GM19025 (cell line): ENCODE results near the gene NPRL2.

Experiments used
- ATAC-seq: cut with Tn5 transposase; IDR thresholded peaks from one replicate; pipeline ENCODE4 v1.9.1; 2021; ENCODE audit warnings: mild to moderate bottlenecking, low read depth, moderate library complexity; ENCODE audit not compliant: unreplicated experiment

NPRL2 gene

GRCh38 chr3:50350527-50351322 lies at the start of gene NPRL2, which contains the start of gene CYB561D2:
Gene NPRL2 (minus strand): TSS chr3:50350775. CDS start chr3:50350652, 123 bp downstream.
Gene CYB561D2 (plus strand): TSS chr3:50350862. CDS start chr3:50351434, 572 bp downstream.
- peak; percentile 87 for ATAC-seq

DNA sequence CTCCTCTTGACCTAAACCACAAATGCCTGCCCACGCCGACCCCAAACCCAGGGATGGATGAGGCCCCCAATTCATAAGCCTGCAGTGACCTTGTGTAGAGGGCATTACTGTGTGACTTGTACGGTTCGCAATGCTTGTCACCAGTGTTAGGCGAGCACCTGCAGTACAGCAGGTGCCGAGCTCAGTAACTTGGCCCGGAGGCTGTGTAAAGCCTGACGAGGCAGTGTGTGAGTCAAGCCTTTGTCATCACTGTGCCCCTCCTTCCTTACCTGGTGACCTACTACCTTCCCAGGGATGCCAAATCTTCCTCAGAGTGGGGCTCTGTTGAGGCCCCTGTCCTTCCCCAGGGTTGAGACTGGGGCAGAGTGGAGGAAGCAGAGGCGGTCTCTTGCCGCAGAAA lies 45.9 kb upstream of the NPRL2 start:
- no peak for ATAC-seq

DNA sequence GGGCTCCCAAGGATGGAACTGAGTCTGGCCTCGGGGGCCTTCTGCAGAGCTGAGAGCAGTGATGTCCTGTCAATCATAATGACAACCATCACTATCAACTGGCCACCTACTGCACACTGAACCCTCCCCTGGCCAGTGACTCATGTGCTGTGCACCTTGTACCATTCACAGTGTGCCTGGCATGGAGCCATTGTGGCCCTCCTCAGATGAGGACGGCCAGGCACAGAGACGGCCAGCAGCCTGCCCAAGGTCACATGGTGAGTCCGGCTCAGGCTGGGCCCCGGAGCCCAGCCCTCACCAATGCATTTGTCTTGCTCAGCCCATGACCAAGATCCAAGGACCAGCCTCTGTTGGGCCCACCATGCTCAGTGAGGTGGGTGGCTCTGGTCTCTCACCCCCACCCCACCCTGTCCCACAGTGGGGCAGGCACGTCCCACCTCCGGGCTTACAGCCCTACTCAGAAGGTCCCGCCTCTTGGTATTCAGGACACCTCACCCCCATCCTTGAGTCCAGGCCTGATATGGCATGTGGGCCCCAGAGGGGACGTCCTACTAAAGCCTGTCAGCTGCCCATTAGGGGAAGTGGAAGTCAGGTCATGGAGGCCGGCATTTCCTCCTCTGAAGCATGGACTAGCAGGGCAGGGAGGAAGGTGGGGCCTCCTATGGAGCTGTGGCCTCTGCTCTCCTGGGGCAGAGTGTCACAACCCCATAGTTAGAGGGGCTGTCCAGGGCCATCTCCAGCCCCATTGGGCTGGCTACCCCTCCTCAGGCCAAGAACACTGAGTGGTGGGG lies 44.7 kb upstream of the NPRL2 start:
- ATAC-seq, result no peak

DNA sequence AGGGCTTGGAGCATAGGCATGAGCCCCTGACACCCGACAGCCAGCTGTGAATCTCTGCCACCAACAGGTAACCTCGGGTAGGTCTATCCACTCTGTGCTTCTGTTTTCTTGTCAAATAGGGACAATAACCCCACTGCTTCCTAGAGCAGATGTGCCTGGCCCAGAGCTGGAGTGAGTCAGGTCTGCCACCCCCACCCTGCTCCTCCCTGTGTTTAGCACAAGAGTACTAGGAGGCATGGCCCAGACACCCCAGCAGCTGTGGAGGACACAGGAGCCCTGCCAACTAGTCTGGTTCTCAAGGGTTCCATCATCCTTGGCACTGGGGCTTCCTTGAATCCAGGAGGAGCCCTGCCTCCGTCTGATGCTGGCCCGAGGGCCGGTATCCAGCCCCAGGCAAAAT lies 42.5 kb upstream of the NPRL2 start:
- no peak for ATAC-seq

- no peak for ATAC-seq
These were observed 41.6 kb upstream of the NPRL2 start for GRCh38 chr3:50392101-50392715.

- no peak for ATAC-seq
These were observed 40.1 kb upstream of the NPRL2 start for GRCh38 chr3:50390508-50391224.

DNA sequence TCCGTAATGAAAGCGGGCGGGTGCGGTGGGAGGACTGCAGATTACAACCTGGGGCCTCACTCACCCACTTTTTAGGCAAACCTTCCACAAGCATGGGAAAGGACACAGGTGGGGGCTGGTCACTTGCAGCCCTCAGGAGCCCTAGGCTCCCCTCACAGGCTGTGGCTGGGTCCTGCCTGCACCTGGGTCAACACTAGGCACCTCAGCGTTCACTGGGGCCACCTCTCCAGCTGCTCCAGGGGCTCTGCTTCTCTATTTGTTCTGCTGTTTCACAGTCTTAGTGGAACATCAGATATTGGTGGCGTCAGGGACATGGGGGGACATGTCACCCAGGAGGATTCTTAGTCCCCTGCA lies 38.8 kb upstream of the NPRL2 start:
- ATAC-seq, result no peak

DNA sequence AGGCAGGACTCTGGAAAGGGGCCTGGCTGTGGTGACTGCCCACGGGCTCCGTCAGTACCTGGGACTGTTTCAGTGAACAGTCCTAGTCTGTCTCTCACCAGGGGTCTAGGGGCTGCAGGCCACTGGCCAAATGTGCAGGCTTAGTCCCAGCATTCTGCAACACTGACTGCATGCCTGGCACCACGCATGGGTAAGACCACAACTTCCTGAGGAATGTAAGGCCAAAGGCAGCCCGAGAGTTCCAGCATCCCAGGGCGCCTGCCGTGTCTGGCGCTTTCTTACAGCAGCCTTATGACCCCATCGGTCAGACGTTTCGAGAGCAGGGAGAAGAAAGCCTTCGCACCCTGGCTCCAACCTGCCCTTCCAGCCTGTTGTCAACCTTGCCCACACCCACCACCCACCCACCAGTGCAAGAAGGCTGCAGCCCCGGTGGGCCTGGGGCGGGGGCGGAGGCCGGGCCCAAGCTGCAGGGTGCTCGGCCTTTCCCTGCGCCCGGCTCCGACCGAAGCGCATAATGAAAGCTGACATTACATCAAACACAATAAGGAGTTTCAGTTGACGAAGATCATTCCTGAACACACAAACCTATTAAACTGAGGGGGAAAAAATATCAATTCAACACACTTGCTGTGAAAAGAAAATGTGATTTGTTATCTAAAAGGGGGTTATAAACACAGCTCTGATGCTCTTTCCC lies 38.3 kb upstream of the NPRL2 start:
- ATAC-seq, result no peak

GRCh38 chr3:50388016-50388719 lies 37.6 kb upstream of the NPRL2 start:
- ATAC-seq, result no peak

GRCh38 chr3:50385754-50386153 lies 35.2 kb upstream of the NPRL2 start:
- no peak for ATAC-seq

DNA sequence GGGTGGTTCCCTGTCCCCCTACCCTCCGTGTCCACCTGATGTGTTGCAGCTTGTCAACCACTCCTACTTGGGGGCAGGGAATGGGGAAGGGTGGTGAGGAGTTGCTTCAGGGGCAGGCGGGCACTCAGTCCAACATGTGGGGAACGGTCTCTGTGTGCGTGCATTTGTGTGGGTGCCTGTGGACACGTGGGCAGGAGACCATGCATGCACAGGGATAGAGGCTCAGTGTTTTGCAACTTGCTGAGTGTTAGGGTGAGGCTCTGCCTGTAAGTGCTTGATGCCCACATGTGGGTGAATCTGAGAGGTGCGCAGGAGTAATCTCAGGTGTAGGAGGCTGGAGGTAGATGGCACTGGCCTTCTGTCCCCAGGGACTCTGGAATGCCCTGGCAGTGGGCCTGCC lies 33.2 kb upstream of the NPRL2 start:
- no peak for ATAC-seq

DNA sequence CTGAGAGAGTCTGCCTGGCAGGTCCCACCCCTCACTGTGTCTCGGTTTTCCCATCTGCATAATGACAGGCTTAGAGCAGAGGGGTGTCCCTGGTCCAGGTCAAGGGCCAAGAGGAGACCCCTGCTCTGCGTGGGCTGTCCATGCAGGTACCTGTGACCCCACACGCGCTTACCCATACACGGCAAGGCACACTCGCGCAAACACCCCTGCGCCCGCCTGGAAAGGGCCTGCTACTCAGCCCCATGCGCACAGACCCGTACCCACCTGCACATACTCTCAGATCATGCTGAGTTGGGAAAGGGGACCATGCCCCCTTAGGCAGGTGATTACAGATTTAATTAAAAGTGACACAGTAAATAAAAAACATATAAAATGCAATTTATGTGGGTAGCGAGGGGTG lies 32.1 kb upstream of the NPRL2 start:
- ATAC-seq, result no peak

DNA sequence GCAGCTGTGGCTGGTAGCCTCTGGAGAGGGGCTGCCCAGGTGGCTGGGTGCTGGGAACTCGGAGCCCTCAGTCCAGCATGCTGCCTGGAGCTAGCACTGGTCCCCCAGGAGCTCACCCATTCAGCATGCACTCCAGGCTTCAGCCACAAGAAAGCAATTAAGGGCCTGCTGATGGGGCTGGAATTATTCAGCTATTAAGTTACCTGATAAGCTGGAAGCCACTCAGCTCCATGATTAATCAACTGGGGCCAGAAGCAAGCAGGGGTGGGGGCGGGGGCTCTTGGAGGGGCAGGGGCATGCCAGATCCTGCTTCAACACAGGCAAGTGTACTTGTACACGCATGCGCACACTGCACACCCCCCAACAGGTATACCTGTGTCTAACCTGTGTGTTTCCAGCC lies 30.8 kb upstream of the NPRL2 start:
- ATAC-seq, result no peak

GRCh38 chr3:50380405-50381085 lies 30.0 kb upstream of the NPRL2 start:
- no peak for ATAC-seq

DNA sequence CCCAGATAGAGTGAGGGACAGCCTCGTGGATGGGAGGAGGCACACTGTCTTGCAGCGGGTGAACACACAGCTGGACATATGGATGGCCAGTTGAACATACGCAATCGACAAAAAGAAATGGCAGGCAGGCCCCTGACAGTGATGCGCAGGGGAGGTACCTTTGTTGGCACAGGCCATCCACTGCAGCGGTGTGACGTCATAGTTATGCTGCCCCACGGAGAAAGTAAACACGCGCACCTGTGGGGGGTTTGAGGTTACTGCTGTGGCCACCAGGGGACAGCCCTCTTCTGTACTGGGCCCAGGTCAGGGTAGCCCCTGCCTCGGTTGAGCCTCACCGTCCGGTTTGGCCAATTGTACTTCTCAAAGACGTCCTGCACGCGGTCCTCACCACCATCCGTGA lies 28.2 kb upstream of the NPRL2 start:
- ATAC-seq, result no peak

- ATAC-seq, result no peak
These were observed 27.4 kb upstream of the NPRL2 start for GRCh38 chr3:50378024-50378423.

GRCh38 chr3:50375258-50375931 lies 24.8 kb upstream of the NPRL2 start:
- no peak for ATAC-seq
